Liver (tissue), 9 donors: ENCODE data around the gene KAT7. TPM values are rescaled to one million over a fixed set of nuclear protein-coding genes. Genes with fewer than 3 reads are reported as not detected.

Experiments
- DNase-seq: peaks from one replicate; pipeline ENCODE4 v3.0.0-alpha.2; 2017; ENCODE audit warnings: low spot score
- H3K27ac ChIP-seq, 2 donors: one replicate each; pipeline ENCODE4 v1.7.0; 2013; ENCODE audit warnings: inconsistent platforms in 2 of 2, low read length in 2 of 2, control low read depth in 1 of 2, low read depth in 1 of 2, mild to moderate bottlenecking in 1 of 2
- H3K27me3 ChIP-seq, 4 donors: one replicate each; pipeline versions ENCODE4 v1.6.1 to v1.7.0; 2013; ENCODE audit warnings: low read length in 3 of 4, inconsistent platforms in 1 of 4, mild to moderate bottlenecking in 1 of 4, moderate library complexity in 1 of 4; ENCODE audit not compliant: control insufficient read depth in 4 of 4, insufficient read depth in 4 of 4
- H3K36me3 ChIP-seq, 4 donors: one replicate each; pipeline versions ENCODE4 v1.6.1 to v1.7.0; 2013; ENCODE audit warnings: low read length in 3 of 4, mild to moderate bottlenecking in 3 of 4, low read depth in 1 of 4, moderate library complexity in 1 of 4; ENCODE audit not compliant: control insufficient read depth in 4 of 4, insufficient read depth in 3 of 4
- H3K4me1 ChIP-seq, 4 donors: one replicate each; pipeline versions ENCODE4 v1.6.1 to v1.7.0; 2013; ENCODE audit warnings: low read length in 3 of 4, mild to moderate bottlenecking in 3 of 4, moderate library complexity in 1 of 4; ENCODE audit not compliant: control insufficient read depth in 4 of 4, insufficient read depth in 4 of 4
- H3K4me3 ChIP-seq, 3 donors: one replicate each; pipeline versions ENCODE4 v1.6.1 to v1.7.0; 2013; ENCODE audit warnings: low read length in 3 of 3, control low read depth in 1 of 3, low read depth in 1 of 3, mild to moderate bottlenecking in 1 of 3
- H3K9ac ChIP-seq, 2 donors: one replicate each; pipeline ENCODE4 v1.7.0; 2013; ENCODE audit warnings: low read length in 2 of 2, mild to moderate bottlenecking in 2 of 2, moderate library complexity in 2 of 2, control low read depth in 1 of 2, low read depth in 1 of 2
- H3K9me3 ChIP-seq, 4 donors: one replicate each; pipeline versions ENCODE4 v1.6.1 to v1.7.0; 2013; ENCODE audit warnings: low read length in 3 of 4; ENCODE audit not compliant: control insufficient read depth in 4 of 4
- FOXA1 ChIP-seq: IDR thresholded peaks from 2 replicates; pipeline ENCODE4 v1.6.1; 2016; ENCODE audit warnings: antibody characterized with exemption
- FOXA2 ChIP-seq: IDR thresholded peaks from 2 replicates; pipeline ENCODE4 v1.6.1; 2016; ENCODE audit warnings: antibody characterized with exemption
- HNF4A ChIP-seq, 2 donors: conservative IDR thresholded peaks; 2 replicates each; pipeline ENCODE4 v1.6.1; 2016; ENCODE audit warnings: antibody characterized with exemption in 2 of 2, mild to moderate bottlenecking in 2 of 2
- HNF4G ChIP-seq: IDR thresholded peaks from 2 replicates; pipeline ENCODE4 v1.6.1; 2016; ENCODE audit warnings: antibody characterized with exemption
- NR2F2 ChIP-seq: IDR thresholded peaks from 2 replicates; pipeline ENCODE4 v1.6.1; 2016; ENCODE audit warnings: antibody characterized with exemption
- RAD21 ChIP-seq, 2 donors: IDR thresholded peaks; 2 replicates each; pipeline ENCODE4 v1.6.1; 2016; ENCODE audit warnings: antibody characterized with exemption in 2 of 2, mild to moderate bottlenecking in 2 of 2
- SP1 ChIP-seq: IDR thresholded peaks from 2 replicates; pipeline ENCODE4 v1.6.1; 2018; ENCODE audit warnings: antibody characterized with exemption, mild to moderate bottlenecking
- TAF1 ChIP-seq: conservative IDR thresholded peaks from 2 replicates; pipeline ENCODE4 v1.6.1; 2016; ENCODE audit warnings: antibody characterized with exemption, mild to moderate bottlenecking
- YY1 ChIP-seq: IDR thresholded peaks from 2 replicates; pipeline ENCODE4 v1.6.1; 2016; ENCODE audit warnings: antibody characterized with exemption, mild to moderate bottlenecking
- WGBS: extraction: QIAGEN DNeasy Blood & Tissue Kit; methylation state at CpG from one replicate; pipeline ENCODE4 v1.1.7; 2013; 5-methylcytosine and 5-hydroxymethylcytosine counted together
- polyA plus RNA-seq, 2 donors: library from polyadenylated mRNA; stranded (reverse) in 1 of 2; unstranded in 1 of 2; fragments of 200-250 nt in 1 of 2; fragments of >200 nt in 1 of 2; fragmentation: Nextera tagmentation in 1 of 2; extraction: Ambion mirVana in 1 of 2; gene quantifications; one replicate each; pipeline versions ENCODE4 v1.2.1 to v1.2.3, GENCODE V29; 2013 to 2015
- total RNA-seq, 2 donors: library from RNA; depleted of rRNA; stranded (reverse); fragments of >200 nt; gene quantifications; one replicate each; pipeline ENCODE4 v1.2.3, GENCODE V29; 2014
- TF ChIP-seq, protein P1 (sequence below): IDR thresholded peaks from 2 replicates; pipeline ENCODE4 v1.6.1; 2016; ENCODE audit warnings: antibody characterized with exemption
- TF ChIP-seq, protein P2 (sequence below): IDR thresholded peaks from 2 replicates; pipeline ENCODE4 v1.6.1; 2016; ENCODE audit warnings: antibody characterized with exemption
- TF ChIP-seq, protein P3 (sequence below): fragments of 150-350 bp; IDR thresholded peaks from 2 replicates; pipeline ENCODE4 v1.5.1; 2017; ENCODE audit warnings: improper control_type of control experiment, low read depth, low read length; ENCODE audit not compliant: missing input control
- TF ChIP-seq, protein P4 (sequence below): IDR thresholded peaks from 2 replicates; pipeline ENCODE4 v1.6.1; 2016; ENCODE audit warnings: antibody characterized with exemption, mild to moderate bottlenecking
- TF ChIP-seq, protein P5 (sequence below): IDR thresholded peaks from 2 replicates; pipeline ENCODE4 v1.6.1; 2016; ENCODE audit warnings: antibody characterized with exemption
- donor health status: healthy.
- donor health status: healthy.
- donor health status: healthy.
- donor health status: healthy.
- donor health status: healthy.

Gene KAT7
- total and polyA plus RNA-seq, 4 donors, result 6.1 to 24.2 (median 12.6) TPM

DNA sequence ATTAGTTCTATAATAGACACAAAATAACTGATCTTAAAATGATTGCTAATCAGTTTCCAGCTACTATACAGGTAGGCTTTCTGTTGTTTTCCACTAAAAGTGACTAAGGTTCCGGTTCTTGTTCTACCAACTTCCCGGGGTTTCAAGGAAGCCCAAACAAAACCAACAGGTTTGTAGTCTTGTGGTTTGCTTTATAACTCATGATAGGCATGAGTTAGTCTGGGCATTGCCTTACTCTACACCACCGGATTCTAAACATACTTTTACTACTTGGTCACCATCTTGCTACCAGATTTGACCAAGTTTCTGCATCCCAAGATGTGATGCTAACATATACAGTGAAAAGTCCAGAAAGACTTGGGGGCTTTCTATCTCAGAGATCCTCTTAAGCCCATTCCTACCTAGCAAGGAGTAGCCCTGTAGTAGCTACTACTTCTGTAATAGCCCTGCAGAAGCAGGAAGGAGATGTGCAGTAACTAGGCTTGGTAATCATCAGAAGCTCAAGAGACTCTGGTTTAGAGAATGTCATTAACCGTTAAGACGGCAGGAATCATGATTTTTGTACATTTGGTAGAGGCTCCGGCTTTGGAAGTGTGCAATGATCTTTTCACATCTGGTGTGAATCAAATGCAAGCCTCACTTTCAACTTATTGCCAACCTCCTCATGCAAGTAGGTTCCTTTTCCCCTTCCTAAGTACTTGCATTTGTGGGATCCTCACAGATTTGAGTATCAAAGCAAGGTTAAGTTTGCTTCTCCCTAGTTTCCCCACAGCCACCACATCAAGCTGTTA, 26.1 kb upstream of the KAT7 start:
- peaks cover 0 to 3% (median 0%) of the 10 kb centered on the region in 4 donors for H3K36me3 ChIP-seq
- no peaks in the 10 kb centered on the region for H3K9me3 ChIP-seq
- 79% methylated on average over 6 of the region's 6 CpGs for WGBS
- no peak overlapping the region for H3K27ac ChIP-seq
- TF ChIP-seq RAD21 (IDR thresholded peaks at IDR 0.05), result no peak
- TF ChIP-seq FOXA1, result no peak
- TF ChIP-seq, protein P1, sequence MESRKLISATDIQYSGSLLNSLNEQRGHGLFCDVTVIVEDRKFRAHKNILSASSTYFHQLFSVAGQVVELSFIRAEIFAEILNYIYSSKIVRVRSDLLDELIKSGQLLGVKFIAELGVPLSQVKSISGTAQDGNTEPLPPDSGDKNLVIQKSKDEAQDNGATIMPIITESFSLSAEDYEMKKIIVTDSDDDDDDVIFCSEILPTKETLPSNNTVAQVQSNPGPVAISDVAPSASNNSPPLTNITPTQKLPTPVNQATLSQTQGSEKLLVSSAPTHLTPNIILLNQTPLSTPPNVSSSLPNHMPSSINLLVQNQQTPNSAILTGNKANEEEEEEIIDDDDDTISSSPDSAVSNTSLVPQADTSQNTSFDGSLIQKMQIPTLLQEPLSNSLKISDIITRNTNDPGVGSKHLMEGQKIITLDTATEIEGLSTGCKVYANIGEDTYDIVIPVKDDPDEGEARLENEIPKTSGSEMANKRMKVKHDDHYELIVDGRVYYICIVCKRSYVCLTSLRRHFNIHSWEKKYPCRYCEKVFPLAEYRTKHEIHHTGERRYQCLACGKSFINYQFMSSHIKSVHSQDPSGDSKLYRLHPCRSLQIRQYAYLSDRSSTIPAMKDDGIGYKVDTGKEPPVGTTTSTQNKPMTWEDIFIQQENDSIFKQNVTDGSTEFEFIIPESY, result no peak
- TF ChIP-seq FOXA2, result no peak
- TF ChIP-seq, protein P2, sequence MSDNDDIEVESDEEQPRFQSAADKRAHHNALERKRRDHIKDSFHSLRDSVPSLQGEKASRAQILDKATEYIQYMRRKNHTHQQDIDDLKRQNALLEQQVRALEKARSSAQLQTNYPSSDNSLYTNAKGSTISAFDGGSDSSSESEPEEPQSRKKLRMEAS, result no peak
- TF ChIP-seq, protein P3, sequence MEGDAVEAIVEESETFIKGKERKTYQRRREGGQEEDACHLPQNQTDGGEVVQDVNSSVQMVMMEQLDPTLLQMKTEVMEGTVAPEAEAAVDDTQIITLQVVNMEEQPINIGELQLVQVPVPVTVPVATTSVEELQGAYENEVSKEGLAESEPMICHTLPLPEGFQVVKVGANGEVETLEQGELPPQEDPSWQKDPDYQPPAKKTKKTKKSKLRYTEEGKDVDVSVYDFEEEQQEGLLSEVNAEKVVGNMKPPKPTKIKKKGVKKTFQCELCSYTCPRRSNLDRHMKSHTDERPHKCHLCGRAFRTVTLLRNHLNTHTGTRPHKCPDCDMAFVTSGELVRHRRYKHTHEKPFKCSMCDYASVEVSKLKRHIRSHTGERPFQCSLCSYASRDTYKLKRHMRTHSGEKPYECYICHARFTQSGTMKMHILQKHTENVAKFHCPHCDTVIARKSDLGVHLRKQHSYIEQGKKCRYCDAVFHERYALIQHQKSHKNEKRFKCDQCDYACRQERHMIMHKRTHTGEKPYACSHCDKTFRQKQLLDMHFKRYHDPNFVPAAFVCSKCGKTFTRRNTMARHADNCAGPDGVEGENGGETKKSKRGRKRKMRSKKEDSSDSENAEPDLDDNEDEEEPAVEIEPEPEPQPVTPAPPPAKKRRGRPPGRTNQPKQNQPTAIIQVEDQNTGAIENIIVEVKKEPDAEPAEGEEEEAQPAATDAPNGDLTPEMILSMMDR, result no peak
- no peak for TF ChIP-seq NR2F2
- TF ChIP-seq, protein P4, sequence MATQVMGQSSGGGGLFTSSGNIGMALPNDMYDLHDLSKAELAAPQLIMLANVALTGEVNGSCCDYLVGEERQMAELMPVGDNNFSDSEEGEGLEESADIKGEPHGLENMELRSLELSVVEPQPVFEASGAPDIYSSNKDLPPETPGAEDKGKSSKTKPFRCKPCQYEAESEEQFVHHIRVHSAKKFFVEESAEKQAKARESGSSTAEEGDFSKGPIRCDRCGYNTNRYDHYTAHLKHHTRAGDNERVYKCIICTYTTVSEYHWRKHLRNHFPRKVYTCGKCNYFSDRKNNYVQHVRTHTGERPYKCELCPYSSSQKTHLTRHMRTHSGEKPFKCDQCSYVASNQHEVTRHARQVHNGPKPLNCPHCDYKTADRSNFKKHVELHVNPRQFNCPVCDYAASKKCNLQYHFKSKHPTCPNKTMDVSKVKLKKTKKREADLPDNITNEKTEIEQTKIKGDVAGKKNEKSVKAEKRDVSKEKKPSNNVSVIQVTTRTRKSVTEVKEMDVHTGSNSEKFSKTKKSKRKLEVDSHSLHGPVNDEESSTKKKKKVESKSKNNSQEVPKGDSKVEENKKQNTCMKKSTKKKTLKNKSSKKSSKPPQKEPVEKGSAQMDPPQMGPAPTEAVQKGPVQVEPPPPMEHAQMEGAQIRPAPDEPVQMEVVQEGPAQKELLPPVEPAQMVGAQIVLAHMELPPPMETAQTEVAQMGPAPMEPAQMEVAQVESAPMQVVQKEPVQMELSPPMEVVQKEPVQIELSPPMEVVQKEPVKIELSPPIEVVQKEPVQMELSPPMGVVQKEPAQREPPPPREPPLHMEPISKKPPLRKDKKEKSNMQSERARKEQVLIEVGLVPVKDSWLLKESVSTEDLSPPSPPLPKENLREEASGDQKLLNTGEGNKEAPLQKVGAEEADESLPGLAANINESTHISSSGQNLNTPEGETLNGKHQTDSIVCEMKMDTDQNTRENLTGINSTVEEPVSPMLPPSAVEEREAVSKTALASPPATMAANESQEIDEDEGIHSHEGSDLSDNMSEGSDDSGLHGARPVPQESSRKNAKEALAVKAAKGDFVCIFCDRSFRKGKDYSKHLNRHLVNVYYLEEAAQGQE, result no peak
- no peak for TF ChIP-seq HNF4A (conservative IDR thresholded peaks at IDR 0.05)
- no peak for TF ChIP-seq HNF4G
- no peak for TF ChIP-seq TAF1
- no peak overlapping the region for H3K9ac ChIP-seq
- no peak for DNase-seq
- H3K4me3 ChIP-seq, result peak overlapping the region in 1 of 3 donors; percentile 92
- H3K4me1 ChIP-seq, result peaks cover 2 to 18% (median 14%) of the 10 kb centered on the region in 4 donors
- H3K27me3 ChIP-seq, result no peaks in the 10 kb centered on the region

DNA sequence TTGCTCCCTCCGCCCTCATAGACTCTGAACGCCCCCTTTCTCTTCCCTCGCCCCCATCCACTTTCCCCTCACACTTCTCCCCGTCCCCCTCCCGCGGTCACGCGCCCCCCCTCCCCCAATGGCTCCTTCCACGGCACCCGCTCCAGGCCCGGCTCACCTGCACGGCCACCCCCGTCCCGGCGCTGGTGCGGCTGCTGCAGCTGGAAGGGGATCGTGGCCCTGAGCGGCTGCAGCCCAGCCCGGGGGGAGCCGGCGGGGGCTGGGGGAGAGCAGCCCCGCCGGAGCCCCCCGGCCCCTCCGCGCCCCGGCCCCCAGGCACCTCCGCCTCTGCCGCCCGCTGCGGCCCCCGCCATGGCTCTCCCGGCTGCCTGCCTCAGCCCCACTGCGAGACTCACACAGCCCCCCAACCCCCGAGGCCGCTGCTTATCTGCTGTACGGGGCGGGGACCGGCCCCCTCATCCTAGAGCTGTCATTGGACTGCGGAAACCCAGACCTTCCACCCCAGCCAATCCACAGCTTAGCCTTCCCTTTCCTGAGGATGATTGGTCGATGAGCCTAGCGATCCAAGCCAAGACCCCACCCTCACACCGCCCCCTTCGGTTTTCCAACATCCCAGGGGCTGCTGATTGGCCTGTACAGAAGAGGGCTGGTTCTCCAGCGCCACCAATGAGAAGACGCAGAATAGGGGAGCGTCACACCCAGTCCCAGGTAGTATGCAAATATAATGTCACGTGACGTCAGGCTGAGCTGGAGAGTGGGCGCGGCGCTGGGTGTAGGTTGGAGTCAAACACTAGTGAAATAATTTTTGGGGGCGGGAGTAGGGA, 24.5 kb upstream of the KAT7 start, which contains the start of gene FAM117A:
Gene FAM117A, minus strand, starts transcription at position 397 of the 824 bp plus-strand sequence. Its CDS starts 44 bp downstream, at position 353.
- TF ChIP-seq, protein P5, sequence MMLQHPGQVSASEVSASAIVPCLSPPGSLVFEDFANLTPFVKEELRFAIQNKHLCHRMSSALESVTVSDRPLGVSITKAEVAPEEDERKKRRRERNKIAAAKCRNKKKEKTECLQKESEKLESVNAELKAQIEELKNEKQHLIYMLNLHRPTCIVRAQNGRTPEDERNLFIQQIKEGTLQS, result no peak
- TF ChIP-seq HNF4A (conservative IDR thresholded peaks at IDR 0.05) (no peak), SP1 (peak; percentile 94), HNF4G (no peak), RAD21 (IDR thresholded peaks at IDR 0.05) (peak in 1 of 2 donors; percentile 20), YY1 (peak; percentile 61), TAF1 (peak; percentile 15), NR2F2 (no peak), FOXA1 (no peak)
- TF ChIP-seq, protein P4, result peak; percentile 70
- TF ChIP-seq, protein P2, result no peak
- peak; percentile 96 for DNase-seq
- peak within 1 kb of the TSS; percentile 48 to 59 for H3K27ac ChIP-seq
- H3K4me1 ChIP-seq, result peaks cover 2 to 18% (median 14%) of the 10 kb centered on the region in 4 donors
- peak within 1 kb of the TSS; percentile 71 to 93 (median 92) for H3K4me3 ChIP-seq
- no peaks in the 10 kb centered on the region for H3K9me3 ChIP-seq
- no peaks in the 10 kb centered on the region for H3K36me3 ChIP-seq
- H3K9ac ChIP-seq, result no peak within 1 kb of the TSS
- WGBS, result under 1% methylated on average over 53 of the region's 53 CpGs
- no peaks in the 10 kb centered on the region for H3K27me3 ChIP-seq
